GM19395 (cell line): ENCODE measurements around the gene HLA-B.
"Not testable (repeated sequence)": the region's sequence is repeated elsewhere in the genome, so short reads cannot be mapped to it uniquely, and the experiment has no call there.

Experiments used
- ATAC-seq: cut with Tn5 transposase; IDR thresholded peaks from one replicate; pipeline ENCODE4 v1.9.1; 2021; ENCODE audit warnings: mild to moderate bottlenecking, moderate library complexity; ENCODE audit not compliant: unreplicated experiment

Gene HLA-B

DNA sequence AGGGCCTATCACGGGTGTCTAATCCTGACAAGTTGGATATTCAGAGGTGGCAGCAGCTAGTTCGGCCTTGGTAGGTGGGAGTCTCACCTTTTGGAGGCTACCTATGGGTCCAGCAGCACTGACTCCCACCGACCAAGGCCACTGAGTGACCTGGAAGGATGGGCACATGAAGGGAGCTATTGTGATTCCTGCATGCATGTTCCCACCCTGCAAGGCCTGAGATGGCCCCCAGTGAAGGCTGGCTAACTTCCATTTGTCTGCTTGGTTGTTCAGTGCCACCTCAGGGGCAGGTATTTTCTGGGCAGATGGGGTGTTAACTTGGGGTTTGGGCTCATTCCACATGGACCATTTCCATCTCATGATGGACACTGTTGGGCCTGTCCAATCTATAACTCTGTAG is 28.1 kb upstream of the HLA-B start:
- no peak for ATAC-seq

DNA sequence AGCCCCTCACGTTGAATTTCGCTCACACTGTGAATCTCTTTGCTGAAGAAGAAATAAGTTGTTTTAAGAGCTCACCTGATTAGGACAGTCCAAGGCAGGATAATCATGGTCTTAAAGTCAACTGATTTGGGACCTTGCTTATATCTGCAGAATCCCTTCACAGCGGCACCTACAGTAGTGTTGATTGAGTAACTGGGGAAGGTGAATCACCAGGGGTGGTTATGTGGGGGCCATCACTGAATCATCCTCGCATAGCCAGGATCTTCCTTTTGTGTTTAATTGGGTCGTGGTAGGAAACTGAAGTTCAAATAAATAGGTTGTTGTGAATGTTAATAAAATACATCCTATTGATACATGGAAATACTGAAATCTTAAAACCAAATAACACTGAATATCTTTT is 26.2 kb upstream of the HLA-B start:
- no peak for ATAC-seq

DNA sequence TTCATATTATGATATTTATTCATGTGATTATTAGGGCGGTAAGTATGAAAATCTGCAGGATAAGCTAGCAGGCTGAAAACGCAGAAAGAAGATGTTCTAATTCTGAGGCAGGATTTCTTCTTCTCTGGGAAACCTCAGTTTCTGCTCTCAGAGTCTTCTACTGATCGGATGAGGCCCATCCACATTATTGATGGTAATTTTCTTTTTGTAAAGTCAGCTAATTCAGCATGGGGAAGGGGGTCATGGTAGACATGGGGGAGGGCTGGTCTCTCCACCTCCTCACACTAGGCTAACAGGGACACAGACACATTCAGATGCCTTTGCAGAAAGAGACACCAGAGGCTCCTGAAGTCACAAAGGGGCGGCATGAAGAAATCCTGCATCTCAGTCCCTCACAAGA is 24.7 kb upstream of the HLA-B start:
- no peak for ATAC-seq

DNA sequence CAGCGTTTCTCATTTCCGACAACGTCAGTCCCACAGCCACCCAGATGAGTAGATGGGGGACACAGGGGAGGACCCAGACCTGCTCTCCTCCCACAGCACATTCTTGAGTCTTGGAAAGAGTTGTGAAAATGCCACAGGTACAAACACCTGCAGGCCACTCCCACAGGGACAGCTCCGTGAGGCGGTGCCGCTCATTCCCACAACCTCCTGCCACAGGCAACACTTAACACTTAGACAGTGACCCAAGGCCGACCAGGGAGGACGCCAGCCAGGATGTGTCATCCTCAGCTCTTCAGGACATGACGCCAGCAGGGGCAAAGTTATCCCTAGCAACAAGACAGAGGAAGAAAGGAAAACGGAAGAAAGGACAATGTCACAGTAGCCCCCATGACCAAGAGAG is 22.9 kb upstream of the HLA-B start:
- no peak for ATAC-seq

DNA sequence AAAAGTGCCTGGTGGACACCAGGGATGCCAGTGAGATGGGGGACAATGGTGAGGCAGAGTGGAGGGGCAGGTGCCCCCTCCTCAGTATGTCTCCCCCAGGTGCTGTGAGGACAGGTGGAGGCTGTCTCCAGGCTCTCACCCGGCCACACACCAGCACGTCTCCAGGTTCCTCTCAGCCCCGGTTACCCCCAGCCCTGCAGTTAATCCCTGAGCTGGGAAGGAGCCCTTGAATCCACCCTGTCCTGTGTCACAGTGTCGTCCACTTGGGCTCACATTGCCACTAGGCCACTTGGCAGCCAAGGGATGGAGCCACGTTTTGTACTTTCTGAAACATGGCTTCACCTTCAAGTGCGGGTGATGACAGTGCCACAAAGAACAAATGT is 21.7 kb upstream of the HLA-B start:
- no peak for ATAC-seq

DNA sequence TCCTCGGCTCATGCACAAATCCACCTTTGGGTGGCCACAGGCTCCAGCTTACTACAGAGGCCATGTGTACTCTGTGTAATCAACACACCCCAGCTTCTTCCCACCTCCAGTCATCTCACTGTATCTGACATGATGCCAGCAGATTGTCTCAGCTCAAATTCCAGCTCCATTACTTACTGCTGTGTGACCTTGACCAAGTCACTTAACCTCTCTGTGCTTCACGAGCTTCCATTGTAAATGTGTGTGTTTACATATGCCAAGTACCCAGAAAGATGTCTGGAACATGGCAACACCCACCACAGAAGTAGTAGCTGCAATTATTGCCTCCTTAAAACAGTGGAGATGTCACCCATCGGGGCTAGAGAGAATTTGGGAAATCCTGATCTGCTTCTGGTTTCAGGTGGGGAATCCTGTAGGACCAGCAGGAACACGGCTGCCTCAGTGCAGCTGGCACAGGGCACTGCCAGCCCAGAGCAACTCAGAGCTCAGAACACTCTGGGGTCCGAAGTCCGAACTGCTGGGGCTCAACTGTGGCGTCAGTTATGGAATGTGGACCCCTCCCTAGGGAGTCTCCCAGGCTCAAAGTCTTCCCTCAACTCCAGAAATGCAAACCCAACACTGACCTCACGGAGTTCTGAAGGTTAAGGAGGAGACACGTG is 21.2 kb upstream of the HLA-B start:
- no peak for ATAC-seq

DNA sequence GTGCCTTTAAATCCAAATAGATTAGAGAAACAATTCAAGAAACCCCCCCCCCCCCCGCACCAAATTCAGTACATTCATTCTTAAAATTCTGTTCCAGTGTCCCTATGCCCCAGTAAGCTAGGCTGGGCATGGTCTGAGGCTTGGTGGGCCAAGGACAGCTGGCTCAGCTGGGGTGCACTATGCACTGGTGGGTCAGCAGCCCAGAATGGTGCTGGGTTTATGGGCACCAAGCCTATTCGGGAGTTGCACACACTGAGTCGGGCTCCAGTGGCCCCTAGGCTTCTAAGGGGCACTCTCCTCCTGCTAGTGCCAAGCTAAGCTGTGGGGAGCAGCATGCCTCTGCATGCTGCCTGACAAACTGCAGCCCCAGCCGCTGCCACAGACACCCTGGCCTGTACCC is 20.1 kb upstream of the HLA-B start:
- no peak for ATAC-seq

DNA sequence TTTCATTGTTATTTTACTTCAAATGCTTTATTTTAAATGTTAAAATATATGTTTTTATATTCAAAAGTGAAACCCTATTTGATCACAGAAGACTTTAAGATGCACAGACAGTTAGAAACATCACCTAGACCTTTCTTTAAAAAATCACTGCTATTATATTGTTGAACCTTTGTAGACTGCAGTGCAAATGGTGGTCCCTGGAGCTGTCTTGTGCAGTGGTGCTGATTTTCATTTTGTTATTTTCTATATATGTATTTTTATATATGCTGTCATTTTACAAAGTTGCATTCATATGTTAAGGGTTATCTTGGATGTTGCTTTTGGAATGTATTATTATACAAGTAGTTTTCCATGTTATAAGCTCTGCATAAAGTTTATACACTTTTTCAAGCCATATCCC is 18.7 kb upstream of the HLA-B start:
- no peak for ATAC-seq

DNA sequence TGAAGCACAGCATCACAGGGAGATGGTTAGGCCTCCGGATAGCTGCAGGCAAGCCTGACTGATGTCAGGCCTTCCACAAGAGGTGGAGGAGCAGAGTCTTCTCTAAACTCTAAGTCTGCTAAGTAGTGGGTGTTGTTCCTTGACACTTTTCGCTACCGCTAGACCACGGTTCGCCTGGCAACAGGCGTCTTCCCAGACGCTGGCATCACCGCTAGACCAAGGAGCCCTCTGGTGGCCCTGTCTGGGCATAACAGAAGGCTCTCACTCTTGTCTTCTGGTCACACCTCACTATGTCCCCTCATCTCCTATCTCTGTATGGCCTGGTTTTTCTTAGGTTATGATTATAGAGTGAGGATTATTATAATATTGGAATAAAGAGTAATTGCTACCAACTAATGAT is 17.1 kb upstream of the HLA-B start:
- ATAC-seq, result not testable (repeated sequence)

DNA sequence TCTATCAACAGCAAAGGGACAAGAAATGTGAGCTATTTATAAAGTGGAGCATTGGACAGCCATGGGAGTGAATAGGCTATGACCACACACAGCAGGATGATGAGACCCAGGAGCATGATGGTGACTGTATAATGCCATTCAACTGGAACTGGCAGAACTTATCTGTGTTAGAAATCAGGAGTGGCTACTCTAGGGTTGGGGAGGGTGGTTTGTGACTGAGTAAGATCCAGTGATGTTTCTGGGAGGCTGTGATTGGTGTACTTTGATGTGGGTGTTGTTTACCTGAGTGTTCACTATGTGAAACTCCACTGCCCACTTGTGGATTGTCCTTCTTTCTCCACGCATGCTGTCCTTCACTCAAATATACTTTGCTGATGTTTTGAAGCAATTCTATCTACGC is 11.5 kb upstream of the HLA-B start:
- ATAC-seq, result no peak

DNA sequence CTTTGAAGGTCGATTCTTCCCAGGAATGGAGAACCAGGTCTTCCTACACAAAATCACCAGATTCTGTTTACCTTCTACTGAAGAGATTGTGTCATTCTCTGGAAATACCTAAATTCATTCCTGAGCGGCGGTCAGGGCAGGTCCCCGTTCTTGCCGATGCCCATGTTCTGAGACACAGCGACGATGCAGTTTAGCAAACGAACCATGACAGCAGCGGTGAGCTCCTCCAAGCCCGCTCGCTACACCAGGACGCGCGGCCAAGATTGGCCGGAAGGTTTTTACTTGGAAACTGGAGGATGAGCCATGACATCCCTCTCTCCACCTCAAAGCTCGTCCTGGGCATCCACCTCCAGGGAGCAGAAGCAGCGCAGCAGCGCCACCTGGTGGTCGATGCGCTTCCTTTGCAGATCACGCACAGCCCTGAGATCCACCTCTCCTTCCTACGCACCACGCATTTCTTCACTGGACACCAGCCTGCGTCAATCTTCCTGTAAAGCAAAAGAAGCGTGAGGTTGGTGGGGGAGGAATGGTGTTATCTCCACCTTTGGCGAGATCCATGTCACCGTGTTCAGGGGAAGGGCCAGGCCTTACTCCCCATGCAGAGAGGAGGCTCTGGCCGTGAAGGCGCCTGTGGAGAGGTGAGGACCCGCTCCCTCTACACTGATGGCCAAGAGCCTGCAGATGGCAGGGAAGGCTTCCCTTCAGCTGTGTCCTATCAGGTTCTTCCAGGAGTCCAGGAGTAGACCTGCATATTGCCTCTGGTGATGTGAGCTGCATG is 9.9 kb upstream of the HLA-B start:
- peak; percentile 76 for ATAC-seq

DNA sequence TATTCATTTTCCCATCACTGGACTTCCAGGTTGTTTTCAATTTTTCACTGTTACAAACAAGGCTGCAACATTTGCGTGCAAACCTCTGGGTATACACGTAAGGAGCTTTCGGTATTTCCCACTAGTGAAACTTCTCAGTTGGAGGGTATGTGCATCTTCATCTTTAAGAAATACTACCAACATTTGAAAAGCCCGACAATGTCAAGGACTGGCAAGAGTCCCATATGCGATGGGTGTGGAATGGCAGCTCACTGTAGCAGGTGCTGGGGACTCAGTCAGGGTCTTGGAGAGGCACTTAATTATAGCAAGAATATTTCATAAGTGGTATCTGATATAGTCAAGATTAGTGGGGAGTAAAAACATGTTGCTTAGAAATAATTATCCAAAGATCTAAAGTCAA is 8.9 kb upstream of the HLA-B start:
- ATAC-seq, result no peak

DNA sequence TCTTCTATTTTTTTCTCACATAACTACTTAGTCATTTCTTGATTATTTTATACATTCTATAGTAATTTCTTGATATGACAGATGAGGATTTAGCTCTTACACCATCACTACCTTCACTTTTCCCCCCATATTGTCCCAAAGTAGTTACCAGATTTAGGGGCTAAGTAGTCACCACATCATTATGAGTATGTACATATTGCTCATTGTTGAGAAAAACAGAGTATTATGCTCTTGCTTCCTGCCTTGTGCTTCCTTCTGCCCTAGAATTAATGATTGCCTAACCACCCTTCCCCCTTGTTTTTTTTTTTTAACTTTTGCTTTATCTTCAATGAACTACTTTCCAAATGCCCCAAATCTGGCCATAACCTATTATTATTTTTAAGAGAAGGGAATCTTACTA is 6.8 kb upstream of the HLA-B start:
- ATAC-seq, result no peak

DNA sequence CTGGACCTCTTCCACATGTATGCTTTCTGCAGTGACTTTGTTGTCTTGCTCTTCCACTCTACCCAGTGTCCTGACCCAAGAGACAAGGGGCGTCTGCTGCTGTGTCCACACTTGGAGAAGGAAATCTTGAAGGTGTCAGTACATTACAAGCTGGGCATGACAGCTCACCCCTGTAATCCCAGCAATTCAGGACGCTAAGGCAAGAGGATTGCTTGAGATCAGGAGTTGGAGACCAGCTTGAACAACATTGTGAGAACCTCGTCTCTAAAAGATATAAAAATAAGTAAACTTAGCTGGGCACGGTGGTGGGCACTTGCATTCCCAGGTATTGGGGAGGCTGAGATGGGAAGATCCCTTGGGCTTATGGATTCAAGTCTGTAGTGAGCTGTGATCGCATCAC is 5.8 kb upstream of the HLA-B start:
- ATAC-seq, result no peak

DNA sequence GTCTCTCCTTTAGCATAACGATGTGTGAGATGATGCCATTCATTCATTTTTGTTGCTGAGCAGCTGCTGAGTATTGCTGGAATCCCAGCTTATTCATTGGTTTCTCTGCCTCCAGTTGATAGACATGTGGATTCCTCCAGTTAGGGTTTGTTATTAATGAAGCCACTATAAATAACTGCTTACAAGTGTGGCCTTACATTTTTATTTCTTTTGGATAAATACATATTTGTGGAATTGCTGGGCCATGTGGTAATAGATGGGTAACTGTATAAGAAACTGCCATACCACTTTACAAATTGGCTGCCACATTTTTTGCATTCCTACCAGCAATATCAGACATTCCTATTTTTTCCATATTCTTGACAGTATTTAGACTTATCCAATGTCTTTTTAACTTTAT is 2.6 kb upstream of the HLA-B start:
- ATAC-seq, result no peak

DNA sequence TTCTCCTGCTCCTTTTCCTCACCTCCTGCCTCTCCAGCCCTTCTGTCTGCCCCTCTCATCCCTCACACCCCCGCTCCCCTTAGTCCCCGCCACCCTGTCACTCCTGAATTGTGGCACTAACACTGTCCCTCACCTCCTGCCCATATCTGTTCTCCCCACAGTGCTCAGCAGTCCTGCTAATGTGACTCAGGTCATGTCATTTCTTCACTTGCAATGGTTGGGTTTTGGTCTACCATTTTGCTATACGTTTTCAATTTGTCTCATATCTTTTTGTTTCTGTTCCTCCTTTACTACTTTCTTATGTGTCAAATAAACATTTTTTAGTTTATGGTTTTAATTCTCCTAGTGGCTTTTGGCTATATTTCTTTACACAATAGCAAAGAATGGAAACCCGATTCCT is 1.3 kb upstream of the HLA-B start:
- ATAC-seq, result no peak

DNA sequence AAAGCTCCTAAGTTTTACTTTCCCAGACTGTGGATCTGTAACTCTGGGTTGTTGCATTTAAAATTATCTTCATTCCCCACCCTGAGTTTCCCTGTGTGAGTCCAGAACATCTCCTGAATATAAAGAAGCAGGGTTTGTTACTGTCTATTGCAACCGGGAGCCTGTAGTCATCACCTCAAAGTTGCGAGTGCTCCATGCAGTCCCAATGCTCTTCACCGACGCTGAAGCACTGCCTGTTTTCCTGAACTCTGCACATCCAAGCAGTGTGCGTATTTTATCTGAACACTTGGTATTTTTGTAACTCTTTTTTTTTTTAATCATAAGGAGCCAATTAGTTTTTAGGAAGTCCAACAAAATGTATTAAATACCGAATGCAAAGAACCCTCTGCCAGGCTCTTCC is 907 bp upstream of the HLA-B start:
- ATAC-seq, result no peak

DNA sequence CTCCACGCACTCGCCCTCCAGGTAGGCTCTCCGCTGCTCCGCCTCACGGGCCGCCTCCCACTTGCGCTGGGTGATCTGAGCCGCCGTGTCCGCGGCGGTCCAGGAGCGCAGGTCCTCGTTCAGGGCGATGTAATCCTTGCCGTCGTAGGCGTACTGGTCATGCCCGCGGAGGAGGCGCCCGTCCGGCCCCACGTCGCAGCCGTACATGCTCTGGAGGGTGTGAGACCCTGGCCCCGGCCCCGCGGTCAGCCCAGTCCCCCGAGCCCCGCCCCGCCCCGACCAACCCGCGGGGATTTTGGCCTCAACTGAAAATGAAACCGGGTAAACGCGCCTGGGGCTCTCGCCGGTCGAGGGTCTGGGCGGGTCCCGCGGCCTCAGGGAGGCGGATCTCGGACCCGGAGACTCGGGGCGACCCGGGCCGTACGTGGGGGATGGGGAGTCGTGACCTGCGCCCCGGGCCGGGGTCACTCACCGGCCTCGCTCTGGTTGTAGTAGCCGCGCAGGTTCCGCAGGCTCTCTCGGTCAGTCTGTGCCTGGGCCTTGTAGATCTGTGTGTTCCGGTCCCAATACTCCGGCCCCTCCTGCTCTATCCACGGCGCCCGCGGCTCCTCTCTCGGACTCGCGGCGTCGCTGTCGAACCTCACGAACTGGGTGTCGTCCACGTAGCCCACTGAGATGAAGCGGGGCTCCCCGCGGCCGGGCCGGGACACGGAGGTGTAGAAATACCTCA is 598 bp downstream of the HLA-B start:
- peak; percentile 35 for ATAC-seq

DNA sequence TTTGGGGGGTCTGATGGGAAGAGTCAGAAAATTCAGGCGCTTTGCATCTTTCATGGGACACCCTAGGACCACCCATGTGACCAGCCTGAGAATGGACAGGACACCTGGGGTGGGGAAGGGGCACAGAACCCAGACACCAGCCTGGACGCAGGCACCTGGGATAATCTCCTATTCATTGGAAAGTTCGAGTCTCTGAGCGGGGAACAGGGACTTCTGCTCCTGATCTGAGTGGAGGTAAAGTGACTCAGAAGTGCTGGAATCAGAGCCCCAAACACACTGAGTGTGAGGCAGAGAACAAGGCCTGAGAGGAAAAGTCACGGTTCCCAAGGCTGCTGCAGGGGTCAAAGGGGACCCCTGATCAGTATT is 1.4 kb downstream of the HLA-B start:
- ATAC-seq, result no peak

DNA sequence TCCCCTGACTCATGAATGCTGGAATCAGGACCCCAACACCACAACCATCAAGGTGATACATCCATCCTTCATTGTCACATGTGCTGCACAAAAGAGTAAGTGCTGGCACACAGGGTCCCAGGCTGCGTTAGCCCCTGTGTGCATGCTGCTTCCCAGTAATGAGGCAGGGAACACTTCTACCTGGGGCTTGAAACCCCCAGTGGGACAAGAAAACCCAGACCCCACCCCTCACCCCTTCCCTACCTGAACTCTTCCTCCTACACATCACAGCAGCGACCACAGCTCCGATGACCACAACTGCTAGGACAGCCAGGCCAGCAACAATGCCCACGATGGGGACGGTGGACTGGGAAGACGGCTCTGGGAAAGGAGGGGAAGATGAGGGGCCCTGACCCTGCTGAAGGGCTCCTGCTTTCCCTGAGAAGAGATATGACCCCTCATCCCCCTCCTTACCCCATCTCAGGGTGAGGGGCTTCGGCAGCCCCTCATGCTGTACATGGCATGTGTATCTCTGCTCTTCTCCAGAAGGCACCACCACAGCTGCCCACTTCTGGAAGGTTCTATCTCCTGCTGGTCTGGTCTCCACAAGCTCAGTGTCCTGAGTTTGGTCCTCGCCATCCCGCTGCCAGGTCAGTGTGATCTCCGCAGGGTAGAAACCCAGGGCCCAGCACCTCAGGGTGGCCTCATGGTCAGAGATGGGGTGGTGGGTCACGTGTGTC is 2.0 kb downstream of the HLA-B start:
- no peak for ATAC-seq

DNA sequence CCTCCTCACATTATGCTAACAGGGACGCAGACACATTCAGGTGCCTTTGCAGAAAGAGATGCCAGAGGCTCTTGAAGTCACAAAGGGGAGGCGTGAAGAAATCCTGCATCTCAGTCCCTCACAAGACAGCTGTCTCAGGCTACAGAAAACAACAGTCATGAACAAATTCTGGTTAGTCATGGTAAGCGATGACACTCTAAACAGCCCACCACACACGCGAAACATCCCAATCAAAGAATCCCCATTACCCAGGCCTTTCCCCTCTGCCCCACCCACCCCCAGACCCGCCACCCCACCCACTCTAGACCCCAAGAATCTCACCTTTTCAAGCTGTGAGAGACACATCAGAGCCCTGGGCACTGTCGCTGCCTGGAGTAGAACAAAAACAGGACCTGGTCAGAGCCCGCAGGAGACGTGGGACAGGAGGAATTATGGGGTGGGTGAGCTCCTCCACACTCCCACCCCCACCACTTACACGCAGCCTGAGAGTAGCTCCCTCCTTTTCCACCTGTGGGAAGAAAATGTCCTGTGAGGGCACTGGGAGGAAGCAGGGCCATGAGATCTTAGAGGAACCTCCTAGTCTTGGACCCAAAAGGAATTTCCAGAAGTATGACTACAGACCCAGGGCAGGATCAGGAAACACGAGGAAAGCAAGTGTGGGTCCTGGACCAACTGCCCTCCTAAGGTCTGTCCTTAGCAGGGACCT is 2.7 kb downstream of the HLA-B start:
- no peak for ATAC-seq
